CD4-positive, alpha-beta T cell treated with Interleukin-15 for 4 hours (primary cell): ENCODE results near the gene LMX1A.

Experiments
- DNase-seq: peaks from one replicate; pipeline ENCODE4 v3.0.0-alpha.2; 2020; ENCODE audit warnings: low spot score

The LMX1A gene

GRCh38 chr1:165367375-165367993 is 11.0 kb upstream of the LMX1A start:
- peak; percentile 77 for DNase-seq

- DNase-seq, result no peak
Measured at GRCh38 chr1:165365341-165365740, 8.8 kb upstream of the LMX1A start.

- DNase-seq, result no peak
Measured at GRCh38 chr1:165364568-165365133, 8.1 kb upstream of the LMX1A start.

GRCh38 chr1:165356876-165357275 is 361 bp upstream of the LMX1A start:
- DNase-seq, result no peak

- no peak for DNase-seq
Measured at GRCh38 chr1:165355139-165355976, 1.2 kb downstream of the LMX1A start.

GRCh38 chr1:165354739-165355138 is 1.8 kb downstream of the LMX1A start:
- DNase-seq, result no peak

- no peak for DNase-seq
Measured at GRCh38 chr1:165353731-165354671, 2.5 kb downstream of the LMX1A start.

GRCh38 chr1:165352442-165353293 is 3.8 kb downstream of the LMX1A start:
- DNase-seq, result no peak

GRCh38 chr1:165351863-165352441 is 4.6 kb downstream of the LMX1A start:
- no peak for DNase-seq

- no peak for DNase-seq
Measured at GRCh38 chr1:165350840-165351239, 5.7 kb downstream of the LMX1A start.

- no peak for DNase-seq
Measured at GRCh38 chr1:165345502-165345901, 11.0 kb downstream of the LMX1A start.

GRCh38 chr1:165344736-165345135 is 11.8 kb downstream of the LMX1A start:
- DNase-seq, result no peak

GRCh38 chr1:165344198-165344597 is 12.3 kb downstream of the LMX1A start:
- no peak for DNase-seq

GRCh38 chr1:165342587-165342986 is 13.9 kb downstream of the LMX1A start:
- DNase-seq, result no peak

GRCh38 chr1:165342168-165342567 is 14.3 kb downstream of the LMX1A start:
- DNase-seq, result no peak

- no peak for DNase-seq
Measured at GRCh38 chr1:165339164-165339563, 17.4 kb downstream of the LMX1A start.

- DNase-seq, result no peak
Measured at GRCh38 chr1:165330483-165330882, 26.0 kb downstream of the LMX1A start.

GRCh38 chr1:165329104-165329503 is 27.4 kb downstream of the LMX1A start:
- DNase-seq, result no peak

GRCh38 chr1:165328136-165328535 is 28.4 kb downstream of the LMX1A start:
- no peak for DNase-seq

- DNase-seq, result no peak
Measured at GRCh38 chr1:165327538-165327937, 29.0 kb downstream of the LMX1A start.
